HepG2 (cell line): ENCODE measurements around the gene IKZF5. TPM values are rescaled to one million over a fixed set of nuclear protein-coding genes. Genes with fewer than 3 reads are reported as not detected.

Experiments
- ISL2 ChIP-seq: sonication (generic); formaldehyde crosslinking; IDR thresholded peaks from 2 replicates; pipeline ENCODE4 v1.5.0; 2020; ENCODE audit warnings: missing genetic modification reagents
- MAFF ChIP-seq: IDR thresholded peaks from 2 replicates; pipeline ENCODE4 v1.6.1; 2011; ENCODE audit warnings: low read depth, low read length, improper control_type of control experiment
- NBN ChIP-seq: fragments of 450-650 bp; conservative IDR thresholded peaks from 2 replicates; pipeline ENCODE4 v1.6.1; 2017
- NFKB2 ChIP-seq: sonication (generic); formaldehyde crosslinking; IDR thresholded peaks from 2 replicates; pipeline ENCODE4 v1.4.0; 2020; ENCODE audit warnings: missing genetic modification reagents, borderline replicate concordance
- ZHX2 ChIP-seq, 2 experiments: sonication (generic) in 1 of 2; formaldehyde crosslinking in 1 of 2; IDR thresholded peaks; 2 replicates each; pipeline versions ENCODE4 v1.6.1 to v1.9.0; 2014 to 2022; ENCODE audit warnings: antibody characterized with exemption in 1 of 2, borderline replicate concordance in 1 of 2, inconsistent platforms in 1 of 2, low read depth in 1 of 2, missing genetic modification reagents in 1 of 2
- ZNF777 ChIP-seq: sonication (generic); formaldehyde crosslinking; IDR thresholded peaks from 2 replicates; pipeline ENCODE4 v1.4.0; 2020; ENCODE audit warnings: missing genetic modification reagents
- polyA plus RNA-seq, 8 experiments: library from polyadenylated mRNA; depleted of rRNA in 3 of 8; stranded (reverse) in 7 of 8; unstranded in 1 of 8; fragments of >200 nt; fragmentation: Illumina TruSeq in 4 of 8; extraction: Trizol in 4 of 8; gene quantifications; 2 replicates each; pipeline versions ENCODE4 v1.2.1 to v1.2.3, GENCODE V29; 2011 to 2016; ENCODE audit warnings: low read depth in 4 of 8, missing spikeins in 1 of 8, mixed read lengths in 1 of 8; ENCODE audit not compliant: insufficient read depth in 1 of 8
- total RNA-seq, 5 experiments: library from RNA; depleted of rRNA; stranded (reverse); fragments of >200 nt; fragmentation: Illumina TruSeq; extraction: Trizol; gene quantifications; 2 replicates each; pipeline ENCODE4 v1.2.3, GENCODE V29; 2016; ENCODE audit warnings: low read depth in 1 of 5
- TF ChIP-seq, protein P1 (sequence below): sonication (generic); formaldehyde crosslinking; IDR thresholded peaks from 2 replicates; pipeline ENCODE4 v1.4.0; 2020; ENCODE audit warnings: mild to moderate bottlenecking, low read depth, missing genetic modification reagents
- TF ChIP-seq, protein P2 (sequence below): sonication (generic); formaldehyde crosslinking; IDR thresholded peaks from 2 replicates; pipeline ENCODE4 v1.4.0; 2020; ENCODE audit warnings: mild to moderate bottlenecking, missing genetic modification reagents

IKZF5 gene
- total and polyA plus RNA-seq, 2 of the 13 experiments (the other 11 are each of a cell fraction or from before 2014, with no cell fraction given), result 3.7 to 12.0 TPM

DNA sequence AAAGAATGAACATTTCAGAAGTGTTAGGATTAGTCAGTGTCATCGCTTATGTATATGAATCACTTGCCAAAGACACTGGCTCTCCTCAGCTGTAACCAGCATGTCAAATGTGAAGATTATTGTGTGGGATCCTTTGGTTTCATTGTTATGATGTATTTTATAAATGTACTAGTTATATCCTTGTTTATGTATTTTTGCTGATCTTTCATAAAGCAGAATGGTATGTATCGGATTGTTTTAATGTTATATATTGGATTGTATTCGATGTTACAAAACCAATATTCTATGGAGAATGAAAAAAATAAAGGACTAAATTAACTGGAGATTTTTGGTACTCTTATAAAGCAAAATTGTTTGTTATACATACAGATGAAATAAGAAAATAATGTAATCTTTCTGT, 49.4 kb upstream of the IKZF5 start (continued):
- TF ChIP-seq ZHX2 (IDR thresholded peaks at IDR 0.05; ENCODE audit: low read depth), result no peak
- no peak for TF ChIP-seq ZHX2 (CRISPR knock-in tag; IDR thresholded peaks at IDR 0.05; ENCODE audit: borderline replicate concordance)
- TF ChIP-seq, protein P1, sequence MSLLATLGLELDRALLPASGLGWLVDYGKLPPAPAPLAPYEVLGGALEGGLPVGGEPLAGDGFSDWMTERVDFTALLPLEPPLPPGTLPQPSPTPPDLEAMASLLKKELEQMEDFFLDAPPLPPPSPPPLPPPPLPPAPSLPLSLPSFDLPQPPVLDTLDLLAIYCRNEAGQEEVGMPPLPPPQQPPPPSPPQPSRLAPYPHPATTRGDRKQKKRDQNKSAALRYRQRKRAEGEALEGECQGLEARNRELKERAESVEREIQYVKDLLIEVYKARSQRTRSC (CRISPR knock-in tag), result no peak
- peak; percentile 48; the same call in 1 of the 2 replicates for TF ChIP-seq MAFF
- no peak for TF ChIP-seq ISL2 (CRISPR knock-in tag)
- no peak for TF ChIP-seq NBN
- TF ChIP-seq ZNF777, result no peak
- TF ChIP-seq, protein P2, sequence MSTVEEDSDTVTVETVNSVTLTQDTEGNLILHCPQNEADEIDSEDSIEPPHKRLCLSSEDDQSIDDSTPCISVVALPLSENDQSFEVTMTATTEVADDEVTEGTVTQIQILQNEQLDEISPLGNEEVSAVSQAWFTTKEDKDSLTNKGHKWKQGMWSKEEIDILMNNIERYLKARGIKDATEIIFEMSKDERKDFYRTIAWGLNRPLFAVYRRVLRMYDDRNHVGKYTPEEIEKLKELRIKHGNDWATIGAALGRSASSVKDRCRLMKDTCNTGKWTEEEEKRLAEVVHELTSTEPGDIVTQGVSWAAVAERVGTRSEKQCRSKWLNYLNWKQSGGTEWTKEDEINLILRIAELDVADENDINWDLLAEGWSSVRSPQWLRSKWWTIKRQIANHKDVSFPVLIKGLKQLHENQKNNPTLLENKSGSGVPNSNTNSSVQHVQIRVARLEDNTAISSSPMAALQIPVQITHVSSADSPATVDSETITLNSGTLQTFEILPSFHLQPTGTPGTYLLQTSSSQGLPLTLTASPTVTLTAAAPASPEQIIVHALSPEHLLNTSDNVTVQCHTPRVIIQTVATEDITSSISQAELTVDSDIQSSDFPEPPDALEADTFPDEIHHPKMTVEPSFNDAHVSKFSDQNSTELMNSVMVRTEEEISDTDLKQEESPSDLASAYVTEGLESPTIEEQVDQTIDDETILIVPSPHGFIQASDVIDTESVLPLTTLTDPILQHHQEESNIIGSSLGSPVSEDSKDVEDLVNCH (CRISPR knock-in tag), result no peak
- no peak for TF ChIP-seq NFKB2 (CRISPR knock-in tag)
